HG03460 (cell line): ENCODE data around the gene LDLRAD4.

ENCODE experiments used
- ATAC-seq: cut with Tn5 transposase; IDR thresholded peaks from one replicate; pipeline ENCODE4 v1.9.1; 2021; ENCODE audit not compliant: unreplicated experiment

Gene LDLRAD4

GRCh38 chr18:13366962-13367892 is 148.7 kb downstream of the LDLRAD4 start:
- ATAC-seq, result no peak

DNA sequence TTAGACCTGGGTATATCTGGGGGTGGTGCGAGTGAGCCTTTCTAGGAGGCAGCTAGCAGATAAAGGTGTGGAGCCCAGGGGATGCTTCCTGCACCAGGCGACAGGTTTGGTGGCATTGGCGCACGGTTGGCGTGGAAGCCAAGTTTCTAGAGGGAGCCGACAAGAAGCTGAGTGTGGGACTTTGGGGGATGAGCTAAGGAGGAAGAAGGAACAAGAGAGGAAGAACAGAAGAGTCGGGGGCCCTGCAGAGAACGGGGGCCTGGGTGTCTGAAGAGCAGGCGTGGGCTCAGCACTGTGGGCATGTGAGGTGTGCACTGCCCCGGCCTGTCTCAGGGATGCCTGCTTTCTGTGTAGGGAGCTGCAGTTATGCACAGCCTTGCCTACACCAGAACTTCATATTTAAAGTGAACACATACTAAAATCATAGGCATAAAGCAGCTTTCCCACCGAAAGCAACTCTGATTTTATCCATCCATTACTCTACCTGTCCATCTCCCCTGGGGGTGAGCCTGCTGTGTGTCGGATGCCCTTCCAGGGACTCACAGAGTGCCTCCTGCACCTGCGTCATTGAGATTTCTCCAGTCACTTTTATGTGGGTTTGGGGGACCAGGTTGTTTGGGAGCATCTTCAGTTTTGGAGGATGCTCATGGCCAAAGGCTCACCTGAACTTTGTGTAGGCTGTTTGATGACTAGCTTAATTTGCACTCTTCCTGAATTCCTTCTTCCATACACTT is 149.7 kb downstream of the LDLRAD4 start:
- no peak for ATAC-seq

DNA sequence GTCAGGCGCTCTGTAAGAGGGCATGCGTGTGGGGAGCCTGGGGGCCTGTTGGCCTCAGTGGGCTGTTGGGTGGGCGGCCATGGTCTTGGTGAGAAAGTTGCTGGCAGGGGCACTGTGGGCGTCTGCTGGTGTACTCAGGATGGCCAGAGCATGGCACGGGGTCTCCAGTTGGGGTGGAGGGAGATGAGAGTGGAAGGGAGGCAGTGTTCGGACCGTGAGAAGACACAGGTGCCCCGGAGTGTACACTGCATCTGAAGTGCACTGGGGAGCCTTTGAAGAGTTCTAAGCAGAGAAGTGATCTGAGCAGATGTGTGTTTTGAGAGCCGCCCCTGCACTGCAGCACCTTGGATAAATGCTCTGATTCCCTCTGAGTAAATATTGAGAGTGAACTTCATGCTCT is 150.8 kb downstream of the LDLRAD4 start:
- no peak for ATAC-seq

GRCh38 chr18:13369756-13370510 is 151.4 kb downstream of the LDLRAD4 start:
- ATAC-seq, result no peak

DNA sequence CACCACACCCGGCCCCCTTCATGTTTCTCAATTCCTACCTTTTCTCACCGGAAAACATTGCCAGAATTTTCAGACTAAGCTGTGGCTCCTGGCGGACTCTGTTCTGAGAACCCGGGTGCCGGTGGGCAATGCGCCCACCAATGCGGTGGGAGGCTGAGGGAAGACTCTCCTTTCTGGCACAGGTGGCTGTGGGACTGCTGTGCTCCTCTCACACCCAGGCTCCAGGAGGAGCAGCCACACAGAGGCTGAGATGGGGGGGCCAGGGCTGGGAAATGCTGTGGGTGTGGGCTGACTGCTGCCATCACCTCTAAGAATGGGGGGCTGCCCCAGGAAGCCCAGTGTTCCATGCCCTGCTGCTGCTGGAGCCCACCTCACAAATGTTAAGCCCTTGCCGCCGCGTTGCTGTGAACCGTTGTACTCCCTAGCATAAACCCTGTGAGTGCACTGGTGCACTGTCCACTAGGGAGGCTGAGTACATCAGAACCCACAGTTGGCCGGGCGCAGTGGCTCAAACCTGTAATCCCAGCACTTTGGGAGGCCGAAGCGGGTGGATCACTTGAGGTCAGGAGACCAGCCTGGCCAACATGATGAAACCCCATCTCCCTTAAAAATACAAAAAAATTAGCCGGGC is 152.6 kb downstream of the LDLRAD4 start:
- ATAC-seq, result no peak

DNA sequence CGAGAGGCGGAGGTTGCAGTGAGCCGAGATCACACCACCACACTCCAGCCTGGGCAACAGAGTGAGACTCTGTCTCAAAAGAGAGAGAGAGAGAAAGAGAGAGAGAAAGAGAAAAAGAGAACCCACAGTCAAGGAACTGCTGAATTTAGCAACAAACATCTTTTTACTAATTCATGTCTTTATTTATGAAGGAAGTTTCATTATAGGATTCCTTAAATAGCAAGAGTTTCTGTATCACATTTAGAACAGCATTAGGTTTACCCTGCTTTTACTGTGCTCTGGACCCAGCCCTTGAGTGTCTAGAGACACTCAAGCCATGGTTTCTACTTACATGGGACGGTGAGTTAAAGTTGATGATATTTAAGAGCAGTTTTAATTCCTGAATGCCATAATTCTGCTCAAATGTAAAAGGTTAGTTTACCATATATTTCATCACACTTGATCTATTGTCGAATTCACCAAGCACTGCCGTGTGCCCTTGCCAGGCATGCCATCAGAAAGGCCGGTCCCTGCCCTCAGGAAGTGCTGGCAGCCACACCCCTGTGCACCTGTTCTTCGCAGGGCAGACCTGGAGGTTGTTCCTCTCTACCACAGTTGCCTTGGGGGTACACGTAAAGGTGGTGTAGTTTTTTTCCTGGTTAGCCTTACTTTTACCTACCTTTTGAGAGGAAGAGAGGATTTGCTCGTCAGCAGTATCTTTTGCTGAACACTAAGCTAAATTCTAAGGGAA is 153.3 kb downstream of the LDLRAD4 start:
- ATAC-seq, result no peak

GRCh38 chr18:13372531-13372951 is 154.0 kb downstream of the LDLRAD4 start:
- no peak for ATAC-seq

GRCh38 chr18:13374096-13374467 is 155.5 kb downstream of the LDLRAD4 start:
- no peak for ATAC-seq

- ATAC-seq, result no peak
Observed at GRCh38 chr18:13374468-13375301, 156.1 kb downstream of the LDLRAD4 start.

- peak; percentile 75 for ATAC-seq
Observed at GRCh38 chr18:13375302-13376255, 157.0 kb downstream of the LDLRAD4 start.

DNA sequence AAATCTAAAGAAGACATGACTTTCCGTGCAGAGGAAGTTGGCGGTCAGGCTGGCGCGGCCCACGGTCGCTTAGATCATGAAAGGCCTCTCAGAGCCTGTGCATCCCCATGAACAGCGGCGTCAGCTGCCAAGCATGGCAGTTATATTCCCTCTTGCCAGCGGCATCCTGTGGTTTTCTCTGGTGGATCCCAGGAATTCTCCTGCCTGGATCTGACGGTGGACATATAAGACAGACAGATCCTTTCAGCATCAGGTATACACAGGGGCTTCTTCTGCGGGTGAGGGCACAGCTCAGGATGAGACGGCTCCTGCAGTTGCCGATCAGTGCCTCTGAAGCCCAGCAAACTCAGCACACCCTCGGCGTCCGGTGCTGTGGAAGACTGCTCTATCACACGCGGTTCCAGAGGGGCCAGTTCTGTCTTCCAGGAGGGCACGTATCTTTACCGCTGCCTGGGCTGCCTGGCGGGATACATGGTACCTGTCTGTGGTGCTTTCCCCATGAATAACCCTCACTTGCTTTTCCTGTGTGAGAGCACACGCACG is 157.8 kb downstream of the LDLRAD4 start:
- ATAC-seq, result no peak

DNA sequence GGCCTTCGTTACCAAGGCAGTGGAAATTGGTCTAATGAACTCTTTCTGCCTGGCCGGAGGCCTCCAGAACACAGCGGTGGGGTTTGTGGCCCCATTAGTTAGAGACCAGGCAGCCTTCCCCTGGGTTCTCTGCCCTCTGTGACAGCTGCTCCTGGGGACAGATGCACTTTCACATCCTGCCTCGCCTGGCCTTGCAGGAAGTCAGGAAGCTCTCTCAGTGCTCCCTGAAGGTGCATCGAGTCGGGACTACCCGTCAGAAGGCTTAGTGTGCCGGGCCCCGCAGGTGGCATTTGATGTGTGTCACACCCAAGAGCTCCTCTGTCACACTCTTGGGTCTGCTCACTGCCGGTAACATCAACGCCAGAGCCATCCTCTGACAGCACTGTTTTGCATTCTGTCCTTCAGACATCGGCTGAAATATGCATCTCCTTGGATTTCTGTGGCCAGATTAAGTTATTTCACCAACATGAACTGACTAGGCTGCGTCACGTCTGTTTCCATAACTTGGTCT is 158.3 kb downstream of the LDLRAD4 start:
- ATAC-seq, result no peak

- no peak for ATAC-seq
Observed at GRCh38 chr18:13377496-13377895, 158.9 kb downstream of the LDLRAD4 start.

DNA sequence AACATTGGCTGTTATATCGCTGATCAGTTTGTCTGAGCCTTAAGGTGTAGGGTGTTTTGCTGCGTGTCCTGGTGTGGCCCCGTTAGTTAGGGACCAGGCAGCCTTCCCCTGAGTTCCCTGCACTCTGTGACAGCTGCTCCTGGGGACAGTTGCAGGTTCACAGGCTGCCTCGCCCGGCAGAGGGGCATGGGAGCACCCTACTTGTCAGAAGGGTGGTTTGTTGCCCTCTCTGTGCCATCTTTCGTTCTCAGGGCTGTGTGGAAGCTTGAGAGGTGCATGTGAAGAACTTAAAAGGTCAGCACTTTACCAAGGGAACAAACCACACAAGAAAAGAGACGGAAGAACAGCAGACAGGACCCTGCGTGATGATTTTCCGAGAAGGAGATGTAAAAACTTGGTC is 159.6 kb downstream of the LDLRAD4 start:
- ATAC-seq, result no peak

DNA sequence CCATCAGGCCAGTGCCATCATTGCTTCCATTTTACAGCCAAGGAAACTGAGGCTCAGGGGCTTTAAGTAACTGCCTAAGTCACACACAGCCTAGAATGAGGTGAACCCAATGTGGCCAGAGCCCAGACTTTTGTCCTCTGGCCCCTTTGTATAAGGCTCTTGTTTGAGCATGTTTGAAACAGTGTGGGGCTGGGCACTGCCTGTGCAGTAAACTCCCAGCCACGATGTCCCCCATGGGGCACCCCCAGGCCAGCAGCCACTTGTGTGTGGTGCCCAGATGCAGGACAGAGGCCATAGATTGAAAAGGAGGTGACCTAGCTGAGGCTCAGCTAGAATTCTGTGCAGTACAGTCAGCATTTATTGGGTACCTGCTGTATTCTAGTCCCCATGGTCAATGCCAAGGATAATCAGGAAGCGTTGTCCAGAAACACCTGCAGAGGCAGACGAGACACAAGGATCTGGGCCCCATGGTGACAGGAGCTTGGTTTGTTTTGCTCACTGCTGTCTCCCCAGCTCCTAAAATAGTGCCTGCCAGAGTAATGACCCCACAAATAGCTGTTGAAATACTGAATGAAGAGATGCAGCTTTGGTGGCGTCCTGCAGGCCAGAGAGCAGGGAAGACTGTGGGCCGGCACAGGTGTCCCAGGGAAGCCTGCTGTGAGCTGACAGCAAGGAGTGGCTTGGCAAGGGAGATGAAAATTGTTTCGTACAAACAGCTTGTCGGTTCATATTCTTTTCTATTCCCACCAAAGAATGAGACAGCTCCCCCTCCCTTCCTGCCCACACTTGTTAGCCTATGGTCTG is 160.7 kb downstream of the LDLRAD4 start:
- ATAC-seq, result no peak

GRCh38 chr18:13379930-13380690 is 161.6 kb downstream of the LDLRAD4 start:
- no peak for ATAC-seq
